HG03139 (cell line): Measurements from ENCODE around the gene FSD2.
A peak's percentile ranks its signal among the peaks of the same experiment; 100 is the strongest.
"Not testable (repeated sequence)": the region's sequence is repeated elsewhere in the genome, so short reads cannot be mapped to it uniquely, and the experiment has no call there.

ENCODE experiments used
- ATAC-seq: cut with Tn5 transposase; IDR thresholded peaks from one replicate; pipeline ENCODE4 v1.9.1; 2021; ENCODE audit not compliant: unreplicated experiment

The FSD2 gene

DNA sequence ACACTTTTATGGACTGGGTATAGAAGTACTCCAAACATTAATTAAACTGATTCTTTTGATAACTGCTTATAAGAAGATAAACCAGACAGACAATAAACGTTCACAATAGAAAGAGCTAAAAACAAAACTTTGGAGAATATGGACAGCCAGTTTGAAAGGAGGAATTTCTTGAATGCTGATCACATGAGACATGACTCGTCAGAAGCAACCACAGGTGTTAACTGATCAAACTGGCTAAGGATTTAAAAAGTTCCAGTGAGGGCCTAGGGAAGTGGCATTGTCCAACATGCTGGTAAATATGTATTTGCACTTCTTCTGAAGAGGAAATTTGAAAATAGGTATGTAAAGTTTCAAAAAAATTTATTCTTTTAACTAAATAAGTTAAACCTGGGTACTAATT is 66.8 kb downstream of the FSD2 start:
- ATAC-seq: no peak

DNA sequence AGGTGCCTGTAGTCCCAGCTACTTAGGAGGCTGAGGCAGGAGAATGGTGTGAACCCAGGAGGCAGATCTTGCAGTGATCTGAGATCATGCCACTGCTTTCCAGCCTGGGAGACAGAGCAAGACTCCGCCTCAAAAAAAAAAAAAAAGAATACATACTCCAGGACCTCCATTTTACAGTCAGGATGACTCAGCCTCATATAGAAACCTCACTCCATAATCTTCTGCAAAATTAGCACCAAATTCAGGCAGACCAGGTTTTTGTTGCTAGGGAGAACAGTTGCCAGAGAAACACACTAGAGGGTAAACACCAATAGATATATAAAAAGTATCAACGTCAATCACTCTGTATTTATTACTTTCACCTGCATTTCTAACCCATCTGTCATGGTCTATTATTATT is 67.9 kb downstream of the FSD2 start:
- ATAC-seq: no peak

DNA sequence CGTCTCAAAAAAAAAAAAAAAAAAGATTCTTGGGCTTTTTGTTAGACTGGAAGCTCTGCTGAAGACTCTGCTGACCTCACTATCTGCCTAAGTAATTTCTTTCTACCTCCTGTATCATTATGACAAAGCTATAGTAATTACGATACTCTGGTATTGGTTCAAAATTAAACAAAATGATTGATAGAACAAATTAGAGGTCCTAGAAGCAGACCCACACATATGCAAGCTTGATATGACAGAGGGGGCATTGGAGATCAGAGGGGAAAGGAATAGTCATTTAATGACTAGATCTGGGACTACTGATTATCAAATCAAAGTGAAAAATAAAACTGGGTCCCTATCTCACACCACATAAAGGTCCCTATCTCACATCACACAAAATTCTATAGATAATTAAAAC is 74.3 kb downstream of the FSD2 start:
- no peak for ATAC-seq

DNA sequence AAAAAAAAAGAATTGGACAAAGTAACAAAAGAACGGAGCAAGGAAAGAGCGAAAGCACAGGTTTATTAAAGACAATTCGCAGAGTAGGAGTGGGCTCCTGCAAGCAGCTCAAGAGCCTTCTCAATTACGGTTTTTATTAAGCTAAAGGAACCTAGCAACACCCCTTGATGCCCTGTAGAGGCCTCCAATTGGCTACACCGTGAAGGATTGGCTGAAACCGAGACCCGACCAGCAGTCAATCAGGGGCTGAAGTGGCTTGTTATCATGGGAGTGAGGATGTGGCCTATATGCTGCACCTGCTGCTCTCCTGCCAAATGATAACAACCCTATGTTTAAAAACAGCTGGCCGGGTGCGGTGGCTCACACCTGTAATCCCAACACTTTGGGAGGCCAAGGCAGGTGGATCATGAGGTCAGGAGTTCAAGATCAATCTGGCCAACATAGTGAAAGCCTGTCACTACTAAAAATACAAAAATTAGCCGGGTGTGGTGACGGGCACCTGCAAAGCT is 75.8 kb downstream of the FSD2 start:
- no peak for ATAC-seq

DNA sequence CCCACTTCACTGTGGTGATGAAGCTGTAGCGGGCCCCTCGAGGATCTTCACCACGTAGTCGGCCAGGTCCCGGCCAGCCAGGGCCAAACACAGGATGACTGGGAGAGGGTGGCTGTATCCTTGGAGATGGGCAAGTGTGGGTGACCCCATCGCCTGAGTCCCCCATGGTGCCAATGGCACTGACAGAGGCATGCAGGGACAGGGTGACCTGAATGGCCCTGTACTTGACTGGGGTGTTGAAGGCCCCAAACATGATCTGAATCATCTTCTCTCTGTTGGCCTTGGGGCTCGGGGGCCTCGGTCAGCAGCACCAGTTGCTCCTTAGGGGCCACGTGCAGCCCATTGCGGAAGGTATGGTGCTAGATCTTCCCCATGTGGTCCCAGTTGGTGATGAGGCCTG is 79.1 kb downstream of the FSD2 start:
- ATAC-seq: no peak

DNA sequence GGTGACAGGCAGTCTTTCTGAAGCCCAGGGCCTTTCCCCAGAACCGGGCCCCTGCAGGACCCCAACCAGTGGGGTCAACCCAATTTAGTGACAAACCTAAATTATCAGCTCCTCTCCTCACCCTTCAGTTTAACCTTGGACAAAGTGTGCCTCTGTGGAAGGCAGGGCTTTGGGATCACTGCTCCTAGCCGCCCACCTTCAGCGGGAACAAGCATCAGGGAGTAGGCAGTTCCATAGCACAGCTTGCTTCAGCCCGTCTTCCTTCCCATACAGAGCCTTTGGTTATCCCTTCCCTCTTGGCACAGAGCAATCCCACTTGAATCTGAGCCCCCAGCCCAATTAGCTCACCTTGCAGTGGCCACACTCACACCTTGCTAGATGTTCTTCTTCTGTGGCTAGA is 90.9 kb downstream of the FSD2 start:
- no peak for ATAC-seq

DNA sequence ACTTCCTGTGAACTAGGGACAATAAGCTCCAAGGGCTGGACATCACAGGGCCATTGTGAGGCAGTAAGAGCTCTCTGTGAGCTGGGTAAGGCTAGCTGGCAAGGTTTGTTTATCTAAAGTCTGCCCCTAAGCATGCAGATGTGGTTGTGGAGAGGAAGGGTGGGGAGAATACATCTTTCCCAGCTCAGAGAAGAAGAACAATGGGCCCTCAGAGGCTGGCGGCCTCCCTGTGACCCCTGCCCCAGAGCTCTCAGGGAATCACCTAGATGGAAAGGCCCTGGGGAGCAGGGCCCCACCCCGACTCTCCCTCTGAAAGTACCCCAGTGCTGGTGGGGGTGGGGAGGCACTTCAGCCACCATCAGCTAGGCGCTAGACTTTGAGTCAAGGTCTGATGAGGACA is 91.9 kb downstream of the FSD2 start:
- no peak for ATAC-seq

DNA sequence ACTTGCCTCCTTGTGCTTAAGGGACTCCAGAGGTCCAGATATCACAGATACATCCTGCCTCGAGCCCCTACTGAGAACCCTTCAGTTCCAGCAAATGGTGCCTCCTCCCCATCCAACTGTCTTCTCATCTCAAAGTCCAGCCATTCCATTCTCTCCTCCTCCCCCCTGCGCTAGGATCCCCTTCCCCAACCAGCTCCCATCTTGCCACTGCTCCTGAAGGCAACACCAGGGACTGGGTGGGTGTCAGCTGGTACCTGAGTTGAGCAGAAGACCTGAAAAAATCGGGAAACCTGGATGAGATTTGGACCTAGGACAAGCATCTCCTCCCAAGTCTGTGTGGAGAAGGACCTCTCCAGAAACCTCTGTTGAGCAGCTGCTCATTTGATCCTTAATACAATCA is 93.8 kb downstream of the FSD2 start:
- no peak for ATAC-seq

DNA sequence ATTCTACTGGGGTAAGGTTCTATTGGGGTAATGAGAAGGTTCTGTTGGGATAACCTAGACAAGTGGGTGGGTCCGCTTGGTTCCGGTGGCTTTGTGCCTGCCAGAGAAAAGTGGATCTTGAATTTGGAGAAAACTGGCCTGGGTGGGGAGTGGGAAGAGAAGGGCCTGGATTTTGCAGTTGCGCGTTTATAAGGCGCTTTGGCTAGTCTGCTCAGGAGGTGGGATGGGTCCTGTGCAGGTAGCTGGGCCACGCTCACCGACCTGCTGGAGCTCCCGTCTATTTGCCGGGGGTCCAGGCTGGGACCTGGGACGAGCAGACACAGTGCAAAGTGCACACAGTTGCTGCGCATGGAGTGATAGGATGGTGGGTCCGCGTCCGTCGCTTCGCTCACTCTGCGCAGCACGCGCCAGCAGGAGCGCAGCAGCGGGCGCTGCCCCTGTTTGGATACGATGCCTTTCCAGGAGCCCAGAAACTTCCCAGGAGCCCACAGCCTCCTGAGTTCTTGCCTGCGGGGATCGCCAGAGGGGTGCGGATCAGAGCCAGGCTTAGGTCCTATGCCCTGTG is 94.9 kb downstream of the FSD2 start:
- no peak for ATAC-seq

DNA sequence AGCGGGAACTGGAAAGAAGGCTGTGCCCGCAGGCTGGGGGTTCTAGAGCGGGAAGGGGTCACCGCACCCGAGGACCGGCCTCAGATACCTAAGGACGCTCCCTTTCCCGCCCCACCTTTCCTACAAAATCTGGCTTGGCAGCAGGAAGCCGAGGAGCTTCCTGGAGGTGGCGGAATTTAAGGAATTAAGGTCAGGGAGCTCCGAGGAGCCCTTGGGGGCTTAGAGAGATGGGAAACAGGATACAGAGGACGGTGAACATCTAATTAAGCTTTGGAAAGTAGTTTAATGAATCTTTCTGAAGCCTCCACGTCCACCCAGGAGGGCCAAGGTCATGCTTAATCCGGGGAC is 95.7 kb downstream of the FSD2 start:
- ATAC-seq: no peak

DNA sequence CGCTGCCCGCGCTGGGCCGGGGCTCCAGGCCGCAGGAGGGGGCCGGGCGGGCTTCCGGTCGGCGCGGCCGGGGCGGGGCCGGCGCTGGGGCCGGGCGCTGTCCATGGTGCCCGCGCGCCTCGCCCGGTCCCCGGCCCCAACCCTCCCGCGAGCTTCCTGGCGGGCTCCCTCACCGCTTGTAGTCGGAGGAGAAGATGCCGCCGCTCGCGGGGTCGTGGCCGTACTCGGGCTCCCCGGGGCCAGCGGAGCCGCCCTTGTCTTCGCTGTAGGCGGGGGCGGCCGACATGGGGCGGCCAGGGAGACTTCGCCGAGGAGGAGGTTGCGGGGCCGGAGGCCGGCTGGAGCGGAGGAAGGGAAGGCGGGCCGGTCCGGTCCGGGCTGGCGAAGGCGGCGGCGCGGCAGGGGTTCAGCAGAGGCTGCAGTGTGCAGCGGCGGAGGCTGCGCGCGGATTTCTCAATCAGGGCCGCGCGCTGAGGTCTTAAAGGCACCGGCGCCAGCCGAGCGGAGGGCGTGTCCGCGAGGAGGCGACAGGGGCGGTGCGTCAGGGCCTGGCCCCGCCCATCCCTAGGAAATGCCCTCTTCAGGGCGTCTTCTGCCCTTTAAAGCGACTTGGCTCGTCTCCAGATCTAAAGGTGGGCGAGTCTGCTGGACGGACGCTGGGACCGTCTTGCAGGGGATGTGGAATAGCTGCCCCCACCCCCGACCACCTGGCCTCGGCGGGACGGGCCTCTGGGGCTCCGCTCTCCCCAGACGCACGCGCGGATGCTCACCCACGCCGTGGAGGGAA is 96.3 kb downstream of the FSD2 start, which contains the start of gene AP3B2:
AP3B2 (minus strand) TSS at position 455 of the 787 bp plus-strand sequence; CDS start at position 286, 169 bp downstream.
- ATAC-seq: peak; percentile 92

DNA sequence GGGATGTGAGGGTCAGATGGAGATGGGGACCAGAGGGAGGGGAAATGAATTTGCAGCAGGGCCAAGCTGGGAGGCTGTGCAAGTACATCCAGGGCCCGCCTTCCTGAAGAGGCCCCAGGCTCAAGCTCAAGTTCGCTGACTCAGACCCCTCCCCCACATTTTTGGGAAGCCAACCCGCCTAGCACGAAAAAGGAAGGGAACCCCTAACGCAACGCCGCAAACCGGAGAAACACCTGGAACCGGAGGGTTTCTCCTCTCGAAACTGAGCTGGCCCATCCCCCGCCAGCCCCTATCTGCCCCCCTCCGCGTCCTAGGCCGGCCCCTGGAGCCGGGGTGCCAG is 96.8 kb downstream of the FSD2 start:
- ATAC-seq: no peak

DNA sequence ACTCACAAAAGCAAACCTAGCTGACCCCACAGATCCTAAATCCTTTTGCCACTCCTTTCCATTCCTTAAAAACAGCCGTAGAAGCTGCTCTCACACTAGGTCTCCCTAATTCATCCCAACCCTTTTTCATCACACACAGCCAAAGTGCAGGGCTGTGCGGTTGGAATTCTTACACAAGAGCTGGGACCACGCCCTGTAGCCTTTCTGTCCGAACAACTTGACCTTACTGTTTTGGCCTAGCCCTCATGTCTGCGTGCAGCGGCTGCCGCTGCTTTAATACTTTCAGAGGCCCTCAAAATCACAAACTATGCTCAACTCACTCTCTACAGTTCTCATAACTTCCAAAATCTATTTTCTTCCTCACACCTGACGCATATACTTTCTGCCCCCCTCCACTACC is 100.0 kb downstream of the FSD2 start:
- not testable (repeated sequence) for ATAC-seq
